Measurements from ENCODE around the gene PRRG1.
"Not testable (repeated sequence)": the region's sequence is repeated elsewhere in the genome, so short reads cannot be mapped to it uniquely, and the experiment has no call there.

The PRRG1 gene

DNA sequence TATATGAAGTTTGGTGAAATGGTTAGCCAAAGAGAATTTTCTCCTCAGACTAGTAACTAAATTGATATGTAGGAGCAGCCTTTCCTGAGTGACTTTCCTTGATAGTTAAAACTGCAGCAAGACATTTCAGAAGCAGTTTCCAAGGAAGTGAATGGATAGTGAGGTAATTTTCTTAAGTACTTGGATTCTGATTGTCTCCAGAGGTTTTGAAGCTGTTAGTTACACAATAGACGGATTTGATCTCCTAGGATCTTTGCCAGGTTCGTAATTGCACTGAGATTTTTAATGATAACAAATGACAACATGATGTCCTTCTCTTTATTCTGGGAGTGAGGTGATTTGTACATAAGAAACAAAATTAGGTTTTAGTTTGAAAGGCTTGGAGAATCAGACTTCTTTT is 29.2 kb downstream of the PRRG1 start:
- DNase-seq (ENCODE audit: low read depth in 2 of 2): no peak

- no peak for DNase-seq (ENCODE audit: low read depth in 2 of 2)
Measured at GRCh38 chrX:37378830-37379229, 29.7 kb downstream of the PRRG1 start.

DNA sequence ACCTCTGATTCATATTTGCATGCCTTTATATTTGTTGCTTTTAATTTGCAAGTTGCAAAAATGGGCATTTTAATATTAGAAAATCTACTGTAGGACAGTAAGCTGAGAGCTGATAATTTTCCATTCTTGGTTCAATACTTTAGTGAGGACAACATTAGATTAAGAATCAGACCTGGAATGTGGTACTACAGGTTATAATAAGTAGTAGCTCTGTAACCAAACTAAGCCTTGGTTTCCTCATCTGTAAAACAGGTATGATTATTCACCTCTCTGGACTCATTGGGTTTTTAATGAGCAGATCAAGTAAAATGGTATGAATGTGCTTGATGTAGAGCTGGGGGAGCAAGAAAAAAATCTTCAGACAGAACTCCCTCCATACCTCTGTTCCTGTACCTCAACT is 31.1 kb downstream of the PRRG1 start:
- DNase-seq (ENCODE audit: low read depth in 2 of 2): no peak

GRCh38 chrX:37380924-37381323 is 31.8 kb downstream of the PRRG1 start:
- DNase-seq (ENCODE audit: low read depth in 2 of 2): no peak

DNA sequence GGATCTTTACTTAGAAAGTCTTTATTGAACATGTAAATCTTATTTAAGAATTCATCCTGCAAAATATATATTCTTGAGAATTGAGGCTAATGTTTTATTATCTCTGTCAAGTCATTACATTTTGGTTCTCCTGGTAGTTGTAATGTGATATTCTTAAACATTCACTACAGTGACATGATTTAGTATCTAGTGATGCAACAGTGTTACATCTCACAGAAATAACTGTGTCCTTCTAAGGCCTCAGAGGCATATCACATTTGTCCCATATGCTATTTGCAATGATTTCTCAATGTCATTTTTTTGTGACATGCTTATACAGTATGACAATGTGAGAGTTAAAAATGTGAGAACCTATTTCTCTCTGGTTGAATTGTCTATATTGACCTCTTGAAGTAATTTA is 34.1 kb downstream of the PRRG1 start:
- no peak for DNase-seq (ENCODE audit: low read depth in 2 of 2)

DNA sequence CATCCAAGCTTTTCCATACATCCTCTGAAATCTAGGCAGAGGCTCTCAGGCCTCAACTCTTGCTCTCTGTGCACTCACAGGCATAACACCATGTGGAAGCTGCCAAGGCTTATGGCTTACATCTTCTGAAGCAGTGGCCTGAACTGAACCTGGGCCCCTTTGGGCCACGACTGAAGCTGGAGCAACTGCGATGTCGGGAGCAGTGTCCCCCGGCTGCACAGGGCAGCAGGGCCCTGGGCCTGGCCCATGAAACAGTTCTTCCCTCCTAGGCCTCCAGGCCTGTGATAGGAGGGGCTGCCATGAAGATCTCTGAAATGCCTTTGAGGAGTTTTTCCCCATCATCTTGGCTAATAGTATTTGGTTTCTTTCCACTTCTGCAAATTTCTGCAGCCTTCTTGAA is 39.2 kb downstream of the PRRG1 start:
- DNase-seq (ENCODE audit: low read depth in 2 of 2): no peak

DNA sequence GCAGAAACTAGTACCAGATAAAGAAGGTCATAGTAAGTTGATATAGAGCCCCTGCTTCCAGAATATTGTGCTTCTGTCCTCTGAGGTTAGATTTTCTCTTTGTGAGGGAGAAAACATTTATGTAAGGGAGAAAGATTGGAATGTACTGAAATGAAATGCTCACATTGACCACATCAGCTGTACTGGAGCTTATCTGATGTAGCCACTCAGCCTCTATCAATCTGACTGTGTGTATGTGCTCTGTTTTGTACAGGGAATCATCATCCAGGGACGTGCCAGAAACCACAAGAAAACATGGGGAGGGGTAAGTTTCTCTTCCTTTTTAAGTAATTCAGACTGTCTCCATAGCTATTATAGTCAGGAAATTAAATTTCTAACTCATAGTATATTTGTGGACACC is 56.8 kb downstream of the PRRG1 start:
- no peak for DNase-seq (ENCODE audit: low read depth in 2 of 2)

GRCh38 chrX:37407736-37408135 is 58.6 kb downstream of the PRRG1 start:
- DNase-seq (ENCODE audit: low read depth in 2 of 2): no peak

DNA sequence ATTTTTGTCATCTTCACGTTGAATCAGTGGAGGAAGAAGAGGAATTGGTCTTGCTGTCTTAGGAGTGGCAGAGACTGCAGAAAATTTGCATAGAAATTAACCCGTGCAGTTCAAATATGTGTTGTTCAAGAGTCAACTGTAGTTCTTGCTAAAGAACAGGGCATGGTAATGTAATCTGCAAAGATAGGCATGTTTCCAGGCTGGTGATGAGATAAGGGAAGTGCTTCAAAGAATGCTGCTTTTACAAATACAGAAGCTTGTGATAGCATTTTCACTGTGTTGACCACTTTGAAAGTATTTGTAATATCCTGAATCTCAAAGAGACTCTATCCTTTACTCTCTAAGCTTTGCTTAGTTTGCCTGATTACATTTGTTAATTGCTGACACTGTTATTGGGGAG is 60.1 kb downstream of the PRRG1 start:
- no peak for DNase-seq (ENCODE audit: low read depth in 2 of 2)

DNA sequence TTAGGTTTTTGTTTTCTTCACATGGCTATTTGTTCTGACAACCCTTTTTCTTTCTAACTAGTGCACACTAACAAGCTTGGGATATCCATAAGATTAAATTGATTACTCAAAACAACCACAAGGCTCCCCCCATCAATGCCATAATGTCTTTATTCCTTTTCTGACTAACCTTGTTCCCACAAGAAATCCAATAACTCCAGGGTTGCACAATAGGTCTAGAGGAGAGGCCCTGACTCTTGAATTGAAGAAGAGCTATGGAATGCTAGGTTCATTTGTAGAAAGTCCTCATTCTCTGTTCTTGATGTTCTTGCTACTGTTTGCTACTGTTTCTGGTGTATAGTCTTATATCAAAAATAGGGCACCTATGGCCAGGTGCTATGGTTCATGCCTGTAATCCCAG is 71.0 kb downstream of the PRRG1 start:
- DNase-seq (ENCODE audit: low read depth in 2 of 2): no peak

DNA sequence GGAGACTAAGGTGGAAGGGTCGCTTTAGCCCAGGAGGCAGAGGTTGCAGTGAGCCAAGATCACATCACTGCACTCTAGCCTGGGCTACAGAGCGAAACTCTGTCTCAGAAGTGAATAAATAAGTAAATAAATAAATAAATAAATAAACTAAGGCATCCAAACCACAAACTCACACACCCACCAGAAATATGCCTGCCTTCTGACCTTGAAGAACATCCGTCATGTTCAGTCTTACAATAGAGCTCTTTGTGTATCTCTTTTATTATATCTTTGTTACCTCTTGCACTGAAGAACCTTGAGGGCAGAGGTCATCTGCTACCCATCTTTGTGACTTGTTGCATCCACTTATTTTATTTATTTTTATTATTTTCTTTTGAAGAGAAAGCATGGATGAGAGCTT is 71.6 kb downstream of the PRRG1 start:
- no peak for DNase-seq (ENCODE audit: low read depth in 2 of 2)

- no peak for DNase-seq (ENCODE audit: low read depth in 2 of 2)
Measured at GRCh38 chrX:37424000-37424429, 74.9 kb downstream of the PRRG1 start.

DNA sequence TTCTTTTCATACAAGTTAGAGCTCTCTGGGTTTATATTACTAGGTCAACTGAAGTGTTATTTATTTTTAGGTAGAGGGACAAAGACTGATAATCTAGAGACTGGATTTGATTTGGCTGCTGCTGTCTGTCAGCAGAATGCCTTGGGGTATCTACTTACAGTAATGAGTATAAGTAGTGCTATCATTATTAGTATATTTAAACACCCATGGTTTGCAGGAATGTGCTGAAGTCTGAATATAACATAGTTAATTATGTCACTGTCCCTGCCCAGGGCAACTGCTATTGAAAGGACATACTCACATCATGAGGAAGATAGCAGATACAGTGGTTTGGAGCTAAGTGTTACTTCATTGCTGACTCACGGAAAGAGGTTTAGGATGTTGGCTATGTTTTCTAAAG is 76.2 kb downstream of the PRRG1 start:
- DNase-seq (ENCODE audit: low read depth in 2 of 2): no peak

- not testable (repeated sequence) for DNase-seq (ENCODE audit: low read depth in 2 of 2)
Measured at GRCh38 chrX:37428962-37429361, 79.8 kb downstream of the PRRG1 start.

DNA sequence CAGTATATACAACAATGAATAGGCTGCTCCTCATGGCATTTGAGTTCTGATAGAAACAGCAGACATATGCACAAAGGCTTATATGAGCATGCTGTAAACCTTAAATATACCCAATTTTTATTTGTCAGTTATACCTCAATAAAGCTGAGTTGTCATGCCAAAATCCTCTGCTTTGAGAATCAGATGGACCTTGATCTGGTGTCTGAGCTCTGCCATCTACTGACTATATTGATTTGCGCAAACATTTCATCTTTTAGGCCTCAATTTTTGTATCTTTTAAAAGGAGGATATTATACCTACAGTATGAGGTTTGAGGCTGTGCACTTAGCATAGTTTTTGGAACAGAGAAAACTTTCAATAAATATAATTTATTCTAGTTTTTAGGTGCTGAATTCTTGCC is 85.2 kb downstream of the PRRG1 start:
- DNase-seq (ENCODE audit: low read depth in 2 of 2): no peak

DNA sequence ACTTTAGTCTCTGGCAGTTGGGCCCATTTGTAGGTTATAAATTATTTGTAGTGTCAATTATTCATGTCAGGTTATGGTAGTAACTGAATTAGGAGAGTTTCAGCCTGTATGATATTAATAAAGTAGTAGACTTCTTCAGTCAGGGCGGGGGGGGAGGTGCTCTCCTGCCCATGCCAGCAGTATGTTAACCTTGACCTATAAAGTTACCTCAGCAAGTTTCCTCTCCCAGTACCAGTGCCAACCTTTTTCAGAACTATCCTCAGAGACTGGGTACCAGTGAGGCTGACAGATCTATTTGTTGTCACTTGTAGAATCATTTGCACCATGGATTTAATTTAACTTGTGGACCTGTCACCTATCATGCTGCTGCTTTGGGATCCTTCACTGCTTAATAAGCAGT is 88.0 kb downstream of the PRRG1 start:
- no peak for DNase-seq (ENCODE audit: low read depth in 2 of 2)

GRCh38 chrX:37441377-37441776 is 92.2 kb downstream of the PRRG1 start:
- DNase-seq (ENCODE audit: low read depth in 2 of 2): no peak

GRCh38 chrX:37445182-37445581 is 96.0 kb downstream of the PRRG1 start:
- no peak for DNase-seq (ENCODE audit: low read depth in 2 of 2)

DNA sequence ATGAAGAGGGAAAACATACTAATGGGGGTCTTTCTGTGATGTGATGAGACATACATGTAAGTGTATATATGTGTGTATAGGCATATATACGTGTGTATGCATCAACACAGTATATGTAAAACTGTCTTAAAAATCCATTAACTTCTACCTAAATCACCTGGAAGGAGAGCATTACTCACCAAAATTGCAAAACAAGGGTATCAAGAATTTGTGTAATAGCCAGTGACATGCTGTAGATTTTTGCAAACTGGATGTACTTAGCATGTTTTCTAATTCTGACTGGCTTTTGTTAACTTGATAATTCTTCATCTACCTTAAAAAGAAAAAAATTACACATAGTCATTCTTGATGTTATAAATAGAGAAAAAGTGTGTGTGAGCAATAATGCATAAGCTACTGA is 104.7 kb downstream of the PRRG1 start:
- no peak for DNase-seq (ENCODE audit: low read depth in 2 of 2)

- DNase-seq (ENCODE audit: low read depth in 2 of 2): no peak
Measured at GRCh38 chrX:37454537-37455285, 105.5 kb downstream of the PRRG1 start.

GRCh38 chrX:37455381-37455780 is 106.2 kb downstream of the PRRG1 start:
- no peak for DNase-seq (ENCODE audit: low read depth in 2 of 2)

GRCh38 chrX:37460285-37460684 is 111.1 kb downstream of the PRRG1 start:
- not testable (repeated sequence) for DNase-seq (ENCODE audit: low read depth in 2 of 2)

GRCh38 chrX:37462346-37462745 is 113.2 kb downstream of the PRRG1 start:
- no peak for DNase-seq (ENCODE audit: low read depth in 2 of 2)

DNA sequence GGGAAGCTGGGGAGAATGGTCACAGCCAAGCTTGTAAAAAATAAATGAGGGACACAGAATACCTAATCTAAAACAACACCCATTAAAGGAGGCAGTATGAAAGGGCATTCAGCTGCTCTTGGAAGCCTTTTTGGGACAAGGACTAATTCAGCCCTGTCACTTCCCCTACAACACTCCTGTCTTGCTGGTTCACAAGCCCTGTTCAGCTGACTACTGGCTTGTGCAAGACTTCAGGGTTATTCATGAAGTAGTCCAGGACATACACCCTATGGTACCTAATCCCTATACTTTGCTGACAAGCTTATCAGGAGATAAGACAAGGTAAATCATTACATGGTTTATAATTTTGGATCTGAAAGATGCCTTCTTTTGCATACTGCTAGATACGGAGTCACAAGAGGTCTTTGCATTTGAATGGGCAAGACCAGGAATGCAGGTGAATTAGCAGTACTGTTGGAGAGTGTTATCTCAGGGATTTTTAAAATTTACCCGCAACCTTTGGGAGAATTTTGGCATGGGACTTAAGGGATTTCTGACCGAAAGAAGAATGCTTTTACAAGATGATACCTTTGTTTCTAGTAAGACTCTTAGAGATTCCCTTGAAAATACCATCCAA is 119.1 kb downstream of the PRRG1 start:
- no peak for DNase-seq (ENCODE audit: low read depth in 2 of 2)

Data from stimulated activated CD8-positive, alpha-beta memory T cell treated with anti-CD3 and anti-CD28 coated beads, Interleukin-7, amount 100 ng/mL, for 1 hour (primary cell).